HEK293T (cell line): Measurements from ENCODE around the gene KCNN2.

Source experiments
- BHLHE40 ChIP-seq: fragments of 450-650 bp; IDR thresholded peaks from 2 replicates; pipeline ENCODE4 v1.6.1; 2016; ENCODE audit warnings: mild to moderate bottlenecking, moderate library complexity, borderline replicate concordance
- CTBP1 ChIP-seq: fragments of 450-650 bp; IDR thresholded peaks from 2 replicates; pipeline ENCODE4 v1.6.1; 2016; ENCODE audit warnings: borderline replicate concordance
- ELF4 ChIP-seq: fragments of 450-650 bp; IDR thresholded peaks from 2 replicates; pipeline ENCODE4 v1.6.1; 2017; ENCODE audit warnings: antibody characterized with exemption
- FOXA1 ChIP-seq: fragments of 450-650 bp; IDR thresholded peaks from 2 replicates; pipeline ENCODE4 v1.6.1; 2016; ENCODE audit warnings: mild to moderate bottlenecking
- FOXK2 ChIP-seq: fragments of 450-650 bp; IDR thresholded peaks from 2 replicates; pipeline ENCODE4 v1.6.1; 2016; ENCODE audit warnings: mild to moderate bottlenecking
- FOXM1 ChIP-seq: fragments of 450-650 bp; IDR thresholded peaks from 2 replicates; pipeline ENCODE4 v1.6.1; 2017; ENCODE audit warnings: mild to moderate bottlenecking, borderline replicate concordance
- HDGF ChIP-seq: fragments of 450-650 bp; IDR thresholded peaks from 2 replicates; pipeline ENCODE4 v1.6.1; 2017; ENCODE audit warnings: antibody characterized with exemption, borderline replicate concordance
- L3MBTL2 ChIP-seq: fragments of 450-650 bp; conservative IDR thresholded peaks from 2 replicates; pipeline ENCODE4 v1.6.1; 2016; ENCODE audit warnings: mild to moderate bottlenecking
- NFRKB ChIP-seq: fragments of 450-650 bp; IDR thresholded peaks from 2 replicates; pipeline ENCODE4 v1.6.1; 2016; ENCODE audit warnings: mild to moderate bottlenecking, moderate library complexity
- PKNOX1 ChIP-seq: fragments of 450-650 bp; IDR thresholded peaks from 2 replicates; pipeline ENCODE4 v1.6.1; 2016
- SP1 ChIP-seq: fragments of 450-650 bp; IDR thresholded peaks from 2 replicates; pipeline ENCODE4 v1.6.1; 2017
- TARDBP ChIP-seq: fragments of 450-650 bp; IDR thresholded peaks from 2 replicates; pipeline ENCODE4 v1.6.1; 2016

GRCh38 chr5:114330916-114331531, 30.8 kb upstream of the KCNN2 start:
- TF ChIP-seq CTBP1 (no peak), FOXA1 (no peak), SP1 (no peak), TARDBP (no peak), FOXM1 (no peak), BHLHE40 (no peak), FOXK2 (no peak), NFRKB (no peak), ELF4 (no peak), PKNOX1 (no peak), HDGF (no peak), L3MBTL2 (no peak)
